ENCODE results near the gene TMEM168.

DNA sequence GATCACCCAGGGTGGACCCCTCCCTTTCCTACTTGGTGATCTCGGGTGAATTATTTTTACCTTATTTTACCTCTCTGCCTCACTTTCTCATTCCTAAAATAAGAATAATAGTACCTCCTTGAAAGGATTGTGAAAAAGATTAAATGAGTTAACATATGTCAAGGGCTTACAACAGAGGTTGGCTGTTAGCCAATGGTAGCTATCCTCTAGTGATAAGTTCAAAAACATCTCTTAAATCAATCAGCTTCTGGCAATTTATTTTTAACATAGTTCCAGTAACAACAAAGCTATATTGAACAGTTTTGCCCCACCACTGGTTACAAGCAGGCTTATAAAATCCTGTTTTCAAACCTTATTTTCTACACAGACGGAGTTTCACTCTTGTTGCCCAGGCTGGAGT lies 45.4 kb downstream of the TMEM168 start:
- TF ChIP-seq CTCF (IDR thresholded peaks at IDR 0.05) (no peak), POLR2A (IDR thresholded peaks at IDR 0.05) (no peak)

All from thyroid gland (tissue), 4 donors.